Panc1 (cell line): Measurements from ENCODE around the gene EMID1. TPM values are rescaled to one million over a fixed set of nuclear protein-coding genes. Genes with fewer than 3 reads are reported as not detected.
"Not testable (repeated sequence)": the region's sequence is repeated elsewhere in the genome, so short reads cannot be mapped to it uniquely, and the experiment has no call there.

Experiments used
- ATAC-seq: fragments of 200-7000 bp; cut with Tn5 transposase; 2 replicates; pipeline ENCODE4 v1.9.1; 2020; ENCODE audit warnings: mild to moderate bottlenecking, moderate library complexity
- BruUV-seq: library from RNA; stranded (reverse); fragments of 400-500 nt; replicated peaks from 2 replicates; lab custom pipeline; 2021; lab: Mats Ljungman, UMichigan
- CTCF ChIA-PET: fragments of 300-600 bp; sonication (Branson Sonifier 250); formaldehyde crosslinking; loops from one replicate; lab custom pipeline; 2022; ENCODE audit warnings: antibody characterized with exemption; lab: Charles Lee
- POLR2A ChIA-PET: fragments of 300-600 bp; sonication (Branson Sonifier 250); formaldehyde crosslinking; loops from one replicate; lab custom pipeline; 2022; ENCODE audit warnings: antibody characterized with exemption; lab: Charles Lee
- DNase-seq: peaks from one replicate; pipeline ENCODE4 v3.0.0-alpha.2; 2010; ENCODE audit warnings: low read depth, low spot score
- H3K27ac ChIP-seq: 2 replicates; pipeline ENCODE4 v1.5.1; 2011; ENCODE audit warnings: mild to moderate bottlenecking, low read length, inconsistent platforms
- H3K27me3 ChIP-seq: fragments of 200-500 bp; sonication (Bioruptor generic); 2 replicates; pipeline ENCODE4 v1.6.0; 2014; ENCODE audit warnings: low read length, inconsistent platforms; ENCODE audit not compliant: control insufficient read depth, insufficient read depth
- H3K36me3 ChIP-seq: fragments of 200-500 bp; sonication (Bioruptor generic); 2 replicates; pipeline ENCODE4 v1.5.1; 2014; ENCODE audit warnings: inconsistent platforms, mild to moderate bottlenecking, low read length, moderate library complexity; ENCODE audit not compliant: control insufficient read depth, insufficient read depth
- H3K4me1 ChIP-seq: 2 replicates; pipeline ENCODE4 v1.5.1; 2011; ENCODE audit warnings: inconsistent platforms, mild to moderate bottlenecking, low read length, moderate library complexity; ENCODE audit not compliant: control insufficient read depth, insufficient read depth
- H3K4me3 ChIP-seq, 2 experiments: 2 replicates each; pipeline ENCODE4 v1.5.1; 2011 to 2012; ENCODE audit warnings: low read depth in 2 of 2, low read length in 2 of 2, mild to moderate bottlenecking in 2 of 2, inconsistent platforms in 1 of 2, moderate library complexity in 1 of 2
- H3K9me3 ChIP-seq: fragments of 200-500 bp; sonication (Bioruptor generic); 2 replicates; pipeline ENCODE4 v1.5.1; 2014; ENCODE audit warnings: low read depth, mild to moderate bottlenecking, inconsistent platforms, low read length, moderate library complexity; ENCODE audit not compliant: control insufficient read depth, insufficient read depth
- CTCF ChIP-seq: fragments of 450-650 bp; IDR thresholded peaks from 2 replicates; pipeline ENCODE4 v1.5.1; 2017; ENCODE audit warnings: mild to moderate bottlenecking
- POLR2AphosphoS5 ChIP-seq: IDR thresholded peaks from 2 replicates; pipeline ENCODE4 v1.6.1; 2012; ENCODE audit warnings: mild to moderate bottlenecking, low read depth, low read length, moderate library complexity
- SIN3A ChIP-seq: IDR thresholded peaks from 2 replicates; pipeline ENCODE4 v1.6.1; 2012; ENCODE audit warnings: low read depth, mild to moderate bottlenecking, low read length, moderate library complexity, borderline replicate concordance; ENCODE audit not compliant: insufficient read depth
- TCF7L2 ChIP-seq: IDR thresholded peaks from 2 replicates; pipeline ENCODE4 v1.6.1; 2011; ENCODE audit warnings: mild to moderate bottlenecking, low read depth, low read length, inconsistent platforms
- in situ Hi-C: cut with HindIII; loops from 2 replicates; pipeline ENCODE4 v1.10.0; 2016; ENCODE audit warnings: low sequenced_read_pairs, low pct_unique_long_range_greater_than_20kb
- intact Hi-C: fragments of 100-400 bp; cut with micrococcal nuclease; formaldehyde crosslinking; loops from one replicate; pipeline ENCODE4 v1.10.0; 2022; ENCODE audit not compliant: unreplicated experiment
- total RNA-seq: library from RNA; stranded (reverse); gene quantifications from one replicate; pipeline ENCODE4 v1.2.1, GENCODE V29; 2021; ENCODE audit not compliant: unreplicated experiment
- TF ChIP-seq, protein P1 (sequence below), 2 experiments: IDR thresholded peaks; 2 replicates each; pipeline ENCODE4 v1.6.1; 2011 to 2012; ENCODE audit warnings: low read depth in 2 of 2, control low read depth in 1 of 2, low read length in 1 of 2, mild to moderate bottlenecking in 1 of 2, moderate library complexity in 1 of 2; ENCODE audit not compliant: insufficient read depth in 1 of 2

The EMID1 gene
- total RNA-seq, 1 experiment from 2014 or later: 1.1 TPM

DNA sequence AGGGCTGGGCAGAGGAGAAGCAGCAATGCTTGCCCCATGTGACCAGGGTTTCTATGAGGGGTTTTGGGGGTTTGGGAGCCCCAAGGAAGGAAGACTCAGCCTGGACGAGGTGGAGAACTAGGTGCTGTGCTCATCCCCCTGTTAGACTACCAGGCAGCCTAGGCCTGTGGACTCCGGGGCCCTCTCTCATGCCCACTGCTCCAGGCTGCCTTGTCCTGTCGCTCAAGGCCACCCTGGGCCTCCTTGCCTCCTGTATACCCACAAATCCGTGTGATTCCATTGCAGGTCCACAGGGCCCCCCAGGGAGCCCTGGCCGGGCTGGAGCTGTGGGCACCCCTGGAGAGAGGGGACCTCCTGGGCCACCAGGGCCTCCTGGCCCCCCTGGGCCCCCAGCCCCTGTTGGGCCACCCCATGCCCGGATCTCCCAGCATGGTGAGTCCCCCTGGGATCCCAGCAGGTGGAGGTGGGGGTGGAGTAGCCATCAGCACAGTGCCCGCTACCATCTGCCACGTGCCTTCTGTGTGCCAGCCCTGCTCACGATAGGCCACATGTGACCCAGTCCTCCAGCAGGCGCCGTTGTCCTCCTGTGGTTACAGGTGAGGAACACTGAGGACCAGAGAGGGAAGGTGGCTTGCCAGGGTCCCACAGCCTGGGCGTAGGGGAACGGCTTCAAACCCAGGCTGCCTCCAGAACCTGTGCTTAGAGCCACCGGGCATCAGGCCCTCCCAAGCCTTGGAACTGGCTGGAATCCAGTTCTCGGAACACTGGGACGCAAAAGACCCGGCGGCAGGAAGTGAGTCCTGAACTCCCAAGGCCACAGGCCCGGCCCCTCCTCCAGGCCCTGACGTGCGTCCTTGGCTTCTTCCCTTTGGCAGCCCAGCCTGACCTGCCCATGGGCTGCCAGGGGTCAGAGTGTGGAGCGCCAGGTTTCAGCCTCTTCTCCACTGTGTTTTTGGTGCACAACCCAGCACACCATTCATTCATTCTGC is 26.6 kb downstream of the EMID1 start:
- Histone ChIP-seq H3K4me3 (no peak overlapping the region), H3K27me3 (no peaks in the 10 kb centered on the region), H3K36me3 (no peaks in the 10 kb centered on the region), H3K9me3 (no peaks in the 10 kb centered on the region), H3K4me1 (no peaks in the 10 kb centered on the region), H3K27ac (no peak overlapping the region)
- TF ChIP-seq SIN3A (no peak), POLR2AphosphoS5 (no peak), CTCF (no peak), TCF7L2 (no peak)
- TF ChIP-seq, protein P1, sequence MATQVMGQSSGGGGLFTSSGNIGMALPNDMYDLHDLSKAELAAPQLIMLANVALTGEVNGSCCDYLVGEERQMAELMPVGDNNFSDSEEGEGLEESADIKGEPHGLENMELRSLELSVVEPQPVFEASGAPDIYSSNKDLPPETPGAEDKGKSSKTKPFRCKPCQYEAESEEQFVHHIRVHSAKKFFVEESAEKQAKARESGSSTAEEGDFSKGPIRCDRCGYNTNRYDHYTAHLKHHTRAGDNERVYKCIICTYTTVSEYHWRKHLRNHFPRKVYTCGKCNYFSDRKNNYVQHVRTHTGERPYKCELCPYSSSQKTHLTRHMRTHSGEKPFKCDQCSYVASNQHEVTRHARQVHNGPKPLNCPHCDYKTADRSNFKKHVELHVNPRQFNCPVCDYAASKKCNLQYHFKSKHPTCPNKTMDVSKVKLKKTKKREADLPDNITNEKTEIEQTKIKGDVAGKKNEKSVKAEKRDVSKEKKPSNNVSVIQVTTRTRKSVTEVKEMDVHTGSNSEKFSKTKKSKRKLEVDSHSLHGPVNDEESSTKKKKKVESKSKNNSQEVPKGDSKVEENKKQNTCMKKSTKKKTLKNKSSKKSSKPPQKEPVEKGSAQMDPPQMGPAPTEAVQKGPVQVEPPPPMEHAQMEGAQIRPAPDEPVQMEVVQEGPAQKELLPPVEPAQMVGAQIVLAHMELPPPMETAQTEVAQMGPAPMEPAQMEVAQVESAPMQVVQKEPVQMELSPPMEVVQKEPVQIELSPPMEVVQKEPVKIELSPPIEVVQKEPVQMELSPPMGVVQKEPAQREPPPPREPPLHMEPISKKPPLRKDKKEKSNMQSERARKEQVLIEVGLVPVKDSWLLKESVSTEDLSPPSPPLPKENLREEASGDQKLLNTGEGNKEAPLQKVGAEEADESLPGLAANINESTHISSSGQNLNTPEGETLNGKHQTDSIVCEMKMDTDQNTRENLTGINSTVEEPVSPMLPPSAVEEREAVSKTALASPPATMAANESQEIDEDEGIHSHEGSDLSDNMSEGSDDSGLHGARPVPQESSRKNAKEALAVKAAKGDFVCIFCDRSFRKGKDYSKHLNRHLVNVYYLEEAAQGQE (IDR thresholded peaks at IDR 0.05; ENCODE audit: insufficient read depth in 1 of 2, low read depth in 2 of 2, low read length in 1 of 2): no peak
- ChIA-PET POLR2A (no interaction called here), CTCF (no interaction called here)
- intact Hi-C loops: no loop called here
- ATAC-seq (no peak), DNase-seq (no peak)
- BruUV-seq: no TSS peak
- in situ Hi-C loops: no loop called here

GRCh38 chr22:29233277-29233877 is 27.7 kb downstream of the EMID1 start:
- TF ChIP-seq CTCF: no peak
- TF ChIP-seq, protein P1 (IDR thresholded peaks at IDR 0.05; ENCODE audit: insufficient read depth in 1 of 2, low read depth in 2 of 2, low read length in 1 of 2): no peak
- TF ChIP-seq SIN3A: no peak
- TF ChIP-seq TCF7L2: no peak
- TF ChIP-seq POLR2AphosphoS5: no peak
- Histone ChIP-seq H3K27ac (no peak overlapping the region), H3K9me3 (no peaks in the 10 kb centered on the region), H3K27me3 (no peaks in the 10 kb centered on the region), H3K4me3 (no peak overlapping the region), H3K36me3 (no peaks in the 10 kb centered on the region), H3K4me1 (no peaks in the 10 kb centered on the region)
- BruUV-seq: no TSS peak
- ATAC-seq (no peak), DNase-seq (no peak)
- intact Hi-C loops: no loop called here
- in situ Hi-C loops: no loop called here
- ChIA-PET CTCF (interaction anchor here (0.6 kb wide), 1 partner anchor 39 kb away, joined by 3 read pairs; no protein-coding TSS in a partner anchor), POLR2A (no interaction called here)

GRCh38 chr22:29240481-29240880 is 34.8 kb downstream of the EMID1 start:
- ATAC-seq, H3K4me3 ChIP-seq, DNase-seq, H3K27ac ChIP-seq, BruUV-seq, POLR2A ChIA-PET, in situ Hi-C loops, H3K9me3 ChIP-seq, H3K4me1 ChIP-seq, H3K27me3 ChIP-seq, H3K36me3 ChIP-seq, CTCF ChIA-PET: not testable (repeated sequence)
- intact Hi-C loops: loop anchor here (10.0 kb wide), 1 partner anchor 196 kb away; no protein-coding TSS in a partner anchor
